Subcutaneous adipose tissue (tissue), 4 donors: Measurements from ENCODE around the gene HIGD1A. TPM values are rescaled to one million over a fixed set of nuclear protein-coding genes. Genes with fewer than 3 reads are reported as not detected.

Experiments
- total RNA-seq, 4 donors: library from RNA; depleted of rRNA; stranded (reverse); fragments of >200 nt; gene quantifications; one replicate each; pipeline ENCODE4 v1.1.0, GENCODE V29; 2016
- TF ChIP-seq, protein P1 (sequence below): fragments of 450-650 bp; IDR thresholded peaks from one replicate; pipeline ENCODE4 v1.5.1; 2016; ENCODE audit warnings: low read depth, mild to moderate bottlenecking, control low read depth, antibody characterized with exemption, moderate library complexity

The HIGD1A gene
- total RNA-seq, 4 donors from 2014 or later = 115 to 236 (median 161) TPM

DNA sequence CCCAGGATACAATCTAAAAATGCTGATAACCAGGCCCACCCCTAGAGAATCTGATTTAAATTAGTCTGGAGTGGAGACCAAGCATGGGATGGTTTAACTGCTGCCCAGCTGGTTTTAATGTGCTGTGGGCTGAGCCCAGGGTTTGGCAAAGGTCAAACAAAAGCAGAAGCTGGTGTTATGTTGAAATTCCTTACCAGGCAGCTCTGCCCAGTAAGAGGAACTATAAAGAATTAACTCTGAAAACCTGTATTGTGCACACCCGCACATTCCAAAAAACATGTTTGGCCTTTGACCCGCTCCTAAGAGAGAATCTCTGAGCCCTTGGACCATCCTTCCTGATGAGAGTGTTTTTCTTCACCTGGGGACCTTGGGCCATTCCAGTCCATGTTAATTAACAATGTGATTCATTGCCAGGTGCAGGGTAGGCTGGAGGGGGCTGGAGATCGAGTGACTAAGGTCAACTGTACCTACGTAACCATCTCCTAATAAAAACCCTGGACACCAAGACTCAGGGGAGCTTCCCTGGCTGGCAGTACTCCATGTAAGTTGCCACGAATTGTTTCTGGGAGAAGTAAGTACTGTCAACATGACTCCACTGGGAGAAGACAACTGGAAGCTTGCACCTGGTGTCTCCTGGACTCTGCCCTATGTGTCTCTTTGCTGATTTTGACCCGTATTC lies 42.1 kb downstream of the HIGD1A start:
- TF ChIP-seq, protein P1, sequence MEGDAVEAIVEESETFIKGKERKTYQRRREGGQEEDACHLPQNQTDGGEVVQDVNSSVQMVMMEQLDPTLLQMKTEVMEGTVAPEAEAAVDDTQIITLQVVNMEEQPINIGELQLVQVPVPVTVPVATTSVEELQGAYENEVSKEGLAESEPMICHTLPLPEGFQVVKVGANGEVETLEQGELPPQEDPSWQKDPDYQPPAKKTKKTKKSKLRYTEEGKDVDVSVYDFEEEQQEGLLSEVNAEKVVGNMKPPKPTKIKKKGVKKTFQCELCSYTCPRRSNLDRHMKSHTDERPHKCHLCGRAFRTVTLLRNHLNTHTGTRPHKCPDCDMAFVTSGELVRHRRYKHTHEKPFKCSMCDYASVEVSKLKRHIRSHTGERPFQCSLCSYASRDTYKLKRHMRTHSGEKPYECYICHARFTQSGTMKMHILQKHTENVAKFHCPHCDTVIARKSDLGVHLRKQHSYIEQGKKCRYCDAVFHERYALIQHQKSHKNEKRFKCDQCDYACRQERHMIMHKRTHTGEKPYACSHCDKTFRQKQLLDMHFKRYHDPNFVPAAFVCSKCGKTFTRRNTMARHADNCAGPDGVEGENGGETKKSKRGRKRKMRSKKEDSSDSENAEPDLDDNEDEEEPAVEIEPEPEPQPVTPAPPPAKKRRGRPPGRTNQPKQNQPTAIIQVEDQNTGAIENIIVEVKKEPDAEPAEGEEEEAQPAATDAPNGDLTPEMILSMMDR = no peak

- TF ChIP-seq, protein P1 = no peak
Measured at GRCh38 chr3:42758126-42758525, 46.2 kb downstream of the HIGD1A start.

DNA sequence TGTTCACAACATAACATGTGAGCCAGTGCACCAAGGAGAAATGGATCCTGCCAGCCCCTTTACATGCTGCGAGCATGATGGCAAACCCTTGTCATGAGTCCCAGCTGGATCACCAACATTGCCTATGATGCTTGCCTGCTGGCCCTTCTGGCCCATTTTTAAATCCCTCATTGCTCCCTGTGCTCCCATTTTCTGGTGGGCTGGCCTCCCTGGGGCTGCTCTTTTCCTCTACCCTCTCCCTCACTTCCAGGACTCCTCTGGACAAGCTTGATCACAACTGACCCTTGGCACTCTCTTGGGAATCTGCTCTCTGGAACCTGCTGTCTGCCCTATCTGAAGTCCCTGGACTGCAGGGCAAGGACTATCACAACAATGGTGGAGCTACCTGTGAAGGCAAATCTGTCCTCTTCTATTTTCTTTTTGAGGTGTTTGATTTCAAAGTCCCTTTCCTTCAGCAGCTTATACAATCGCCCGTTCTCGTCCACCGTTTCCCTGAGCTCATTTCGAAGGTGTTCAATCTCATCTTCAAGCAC lies 47.5 kb downstream of the HIGD1A start:
- TF ChIP-seq, protein P1 = no peak

DNA sequence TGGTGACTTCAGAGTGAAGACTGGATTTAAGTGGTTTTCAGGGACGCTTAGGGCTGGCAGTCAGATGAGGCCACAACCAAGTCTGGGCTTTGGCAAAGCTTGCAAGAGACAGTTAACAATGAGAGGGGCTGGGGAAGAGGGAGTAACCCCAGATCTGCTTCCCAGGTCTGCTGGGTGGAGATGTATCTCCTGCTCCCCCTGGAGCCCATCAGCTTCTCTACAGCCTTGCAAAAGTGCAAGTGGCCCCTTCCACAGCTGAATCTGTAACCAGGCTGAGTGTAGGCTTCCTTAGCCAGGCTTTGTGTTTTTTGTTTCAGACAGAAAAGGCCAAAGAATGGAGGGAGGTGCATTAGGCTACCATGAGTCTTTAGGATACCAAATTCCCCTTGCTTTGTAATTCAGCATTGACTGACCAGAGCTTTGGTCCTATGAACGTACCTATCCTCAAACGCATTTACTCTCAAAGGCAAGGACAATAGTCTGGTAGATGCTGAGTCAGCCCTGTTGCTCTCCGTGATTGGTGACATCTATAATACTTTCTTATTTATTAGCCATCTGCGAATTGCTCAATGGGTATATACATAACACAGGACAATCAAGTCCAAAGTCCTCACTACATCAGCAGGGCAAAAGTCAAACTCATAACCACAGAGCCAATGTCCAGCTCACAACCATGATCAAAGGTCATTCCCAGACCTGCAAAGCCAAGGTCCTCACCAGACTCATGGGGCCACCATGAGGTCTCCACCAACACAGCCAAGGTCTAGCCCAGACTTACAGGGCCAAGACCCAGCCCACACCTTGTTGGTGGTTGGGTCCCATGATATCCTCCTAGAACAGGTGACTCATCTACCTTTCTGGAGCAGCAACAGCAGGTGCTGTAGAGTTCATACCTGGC lies 48.4 kb downstream of the HIGD1A start:
- TF ChIP-seq, protein P1 = no peak

GRCh38 chr3:42753757-42754156 lies 50.5 kb downstream of the HIGD1A start:
- TF ChIP-seq, protein P1 = no peak

- TF ChIP-seq, protein P1 = no peak
Measured at GRCh38 chr3:42752961-42753360, 51.3 kb downstream of the HIGD1A start.

GRCh38 chr3:42752441-42752840 lies 51.8 kb downstream of the HIGD1A start:
- TF ChIP-seq, protein P1 = no peak
